Heart left ventricle (tissue), 16 donors: ENCODE measurements around the gene LY9. TPM values are rescaled to one million over a fixed set of nuclear protein-coding genes. Genes with fewer than 3 reads are reported as not detected.

Source experiments
- ATAC-seq, 4 donors: fragments of 200-7000 bp; cut with Tn5 transposase; one replicate each; pipeline ENCODE4 v1.9.1; 2020 to 2022; ENCODE audit warnings: moderate library complexity in 4 of 4, mild to moderate bottlenecking in 3 of 4, moderate number of reproducible peaks in 1 of 4
- DNase-seq, 5 donors: peaks; one replicate each; pipeline ENCODE4 v3.0.0-alpha.2; 2020
- H3K27ac ChIP-seq, 12 donors: fragments of 200-600 bp; sonication (generic) in 4 of 12; one replicate each; pipeline versions ENCODE4 v1.5.0 to v1.8.0; 2016 to 2022; ENCODE audit warnings: mild to moderate bottlenecking in 2 of 12
- H3K27me3 ChIP-seq, 9 donors: fragments of 200-600 bp; sonication (generic) in 2 of 9; one replicate each; pipeline versions ENCODE4 v1.5.1 to v1.8.0; 2016 to 2022; ENCODE audit warnings: mild to moderate bottlenecking in 3 of 9
- H3K36me3 ChIP-seq, 9 donors: fragments of 200-600 bp; sonication (generic) in 2 of 9; one replicate each; pipeline versions ENCODE4 v1.5.0 to v1.8.0; 2018 to 2022; ENCODE audit warnings: mild to moderate bottlenecking in 2 of 9
- H3K4me1 ChIP-seq, 12 donors: fragments of 200-600 bp; sonication (generic) in 4 of 12; one replicate each; pipeline versions ENCODE4 v1.5.0 to v1.8.0; 2016 to 2022; ENCODE audit warnings: mild to moderate bottlenecking in 3 of 12
- H3K4me3 ChIP-seq, 12 donors: fragments of 200-600 bp; sonication (generic) in 4 of 12; one replicate each; pipeline versions ENCODE4 v1.5.0 to v1.8.0; 2017 to 2022; ENCODE audit warnings: mild to moderate bottlenecking in 9 of 12, moderate library complexity in 4 of 12
- H3K9me3 ChIP-seq, 12 donors: fragments of 200-600 bp; sonication (generic) in 4 of 12; one replicate each; pipeline versions ENCODE4 v1.5.0 to v1.8.0; 2016 to 2022; ENCODE audit warnings: mild to moderate bottlenecking in 1 of 12
- POLR2A ChIP-seq, 2 donors: fragments of 450-650 bp; IDR thresholded peaks; one replicate each; pipeline ENCODE4 v1.6.1; 2017; ENCODE audit warnings: antibody characterized with exemption in 2 of 2, mild to moderate bottlenecking in 2 of 2, moderate library complexity in 2 of 2
- WGBS, 4 donors: extraction: QIAGEN DNeasy Blood & Tissue Kit in 2 of 4; methylation state at CpG; one replicate each; pipeline versions ENCODE4 v1.1.5 to v1.1.7; 2013 to 2018; 5-methylcytosine and 5-hydroxymethylcytosine counted together
- intact Hi-C, 10 donors: fragments of 100-400 bp; cut with DNase I; formaldehyde crosslinking; loops; one replicate each; pipeline versions ENCODE4 v1.11.1 to v1.14.2; 2022
- polyA plus RNA-seq, 2 donors: library from polyadenylated mRNA; stranded (reverse); fragments of 200-250 nt; gene quantifications; one replicate each; pipeline ENCODE4 v1.2.3, GENCODE V29; 2013
- total RNA-seq, 9 donors: library from RNA; depleted of rRNA in 2 of 9; stranded (reverse); fragments of >200 nt in 2 of 9; fragmentation: NEBNext Ultra II Directional in 3 of 9; extraction: Animal tissue kit (Norgen Biotek cat#: 25700) in 3 of 9; gene quantifications; one replicate each; pipeline versions ENCODE4 v1.1.0 to v1.2.4, GENCODE V29; 2016 to 2023
- TF ChIP-seq, protein P1 (sequence below), 12 donors: fragments of 200-600 bp; sonication (generic) in 4 of 12; IDR thresholded peaks; one replicate each; pipeline versions ENCODE4 v1.5.0 to v1.8.0; 2018 to 2022; ENCODE audit warnings: antibody characterized with exemption in 12 of 12, mild to moderate bottlenecking in 5 of 12
- donor health status: ischemic (EF 13 %, LVEDD 7.1; RV severe dilation, severe dysfunction).
- donor health status: healthy with polysubstance abuse.
- donor health status: DM: no; HTN: yes; CAD: no.
- donor health status: DM: no; HTN: no; CAD: no.
- donor health status: ischemic (EF 25% LVEDD 6.9; RV normal size, moderate dysfunction).
- donor health status: ischemic (EF 25% LVEDD 5.7; RV mildly dilated, moderate dysfunction).
- donor health status: healthy.
- donor health status: DM: yes; HTN: yes; CAD: no.
- donor health status: ischemic (EF 35%, LVEDD 5.7; RV mildly dilated, moderate dysfunction).
- donor health status: nonischemic (EF 11% LVEDD 7.7; RV severe dilation, severe dysfunction).
- donor health status: DM: yes; HTN: yes; CAD: no.
- donor health status: PGD.
- donor health status: ischemic (EF 29% LVEDD 5.4; RV normal size, mild dysfunction).
- donor health status: nonischemic (EF 23%, LVEDD 6.1; RV moderate dilation, normal function).

LY9 gene
- total and polyA plus RNA-seq, 11 donors = 0.06 to 2.5 (median 0.33) TPM; not detected in 5

- 86 to 95% (median 89%) methylated on average over 1 of the region's 1 CpG for WGBS, 4 donors
- no peak for TF ChIP-seq POLR2A (IDR thresholded peaks at IDR 0.05)
- TF ChIP-seq, protein P1, sequence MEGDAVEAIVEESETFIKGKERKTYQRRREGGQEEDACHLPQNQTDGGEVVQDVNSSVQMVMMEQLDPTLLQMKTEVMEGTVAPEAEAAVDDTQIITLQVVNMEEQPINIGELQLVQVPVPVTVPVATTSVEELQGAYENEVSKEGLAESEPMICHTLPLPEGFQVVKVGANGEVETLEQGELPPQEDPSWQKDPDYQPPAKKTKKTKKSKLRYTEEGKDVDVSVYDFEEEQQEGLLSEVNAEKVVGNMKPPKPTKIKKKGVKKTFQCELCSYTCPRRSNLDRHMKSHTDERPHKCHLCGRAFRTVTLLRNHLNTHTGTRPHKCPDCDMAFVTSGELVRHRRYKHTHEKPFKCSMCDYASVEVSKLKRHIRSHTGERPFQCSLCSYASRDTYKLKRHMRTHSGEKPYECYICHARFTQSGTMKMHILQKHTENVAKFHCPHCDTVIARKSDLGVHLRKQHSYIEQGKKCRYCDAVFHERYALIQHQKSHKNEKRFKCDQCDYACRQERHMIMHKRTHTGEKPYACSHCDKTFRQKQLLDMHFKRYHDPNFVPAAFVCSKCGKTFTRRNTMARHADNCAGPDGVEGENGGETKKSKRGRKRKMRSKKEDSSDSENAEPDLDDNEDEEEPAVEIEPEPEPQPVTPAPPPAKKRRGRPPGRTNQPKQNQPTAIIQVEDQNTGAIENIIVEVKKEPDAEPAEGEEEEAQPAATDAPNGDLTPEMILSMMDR (IDR thresholded peaks at IDR 0.05) = no peak
- Histone ChIP-seq H3K36me3 (peaks cover 0 to 4% (median 0%) of the 10 kb centered on the region in 9 donors), H3K9me3 (no peaks in the 10 kb centered on the region), H3K4me1 (peaks cover 0 to 29% (median 0%) of the 10 kb centered on the region in 12 donors), H3K27ac (no peak overlapping the region), H3K4me3 (no peak overlapping the region), H3K27me3 (peaks cover 0 to 18% (median 0%) of the 10 kb centered on the region in 9 donors)
- ATAC-seq (no peak), DNase-seq (no peak)
- intact Hi-C loops = no loop called here
These were observed 47.1 kb upstream of the LY9 start for GRCh38 chr1:160748878-160749269.

DNA sequence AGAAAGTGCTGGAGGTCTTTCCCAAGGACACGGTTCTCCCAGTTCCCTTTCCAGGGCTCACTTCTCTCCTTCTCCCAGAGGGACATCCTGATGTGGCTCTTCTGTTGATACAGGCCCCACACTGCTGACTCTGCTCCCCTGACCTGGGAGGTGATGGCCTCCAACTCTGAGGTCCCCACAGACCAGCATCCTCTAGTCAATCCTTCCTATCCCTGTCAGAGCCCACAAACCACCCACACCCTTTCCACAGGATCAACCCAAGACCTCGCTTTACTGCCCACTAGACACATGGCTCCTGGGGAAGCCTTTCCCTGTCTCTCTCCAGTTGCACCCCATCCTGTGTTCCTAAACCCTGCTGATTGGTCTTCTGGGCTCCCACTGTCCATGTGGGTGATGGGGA lies 45.4 kb upstream of the LY9 start:
- H3K4me1 ChIP-seq = peaks cover 0 to 16% (median 0%) of the 10 kb centered on the region in 12 donors
- ATAC-seq (no peak), DNase-seq (no peak)
- 79 to 94% (median 89%) methylated on average over 2 of the region's 2 CpGs for WGBS, 4 donors
- TF ChIP-seq POLR2A (IDR thresholded peaks at IDR 0.05) = no peak
- TF ChIP-seq, protein P1 (IDR thresholded peaks at IDR 0.05) = no peak
- H3K9me3 ChIP-seq = no peaks in the 10 kb centered on the region
- peaks cover 0 to 4% (median 0%) of the 10 kb centered on the region in 9 donors for H3K36me3 ChIP-seq
- no peak overlapping the region for H3K4me3 ChIP-seq
- peaks cover 0 to 18% (median 0%) of the 10 kb centered on the region in 9 donors for H3K27me3 ChIP-seq
- H3K27ac ChIP-seq = peak overlapping the region in 1 of 12 donors; percentile 4
- intact Hi-C loops = no loop called here

DNA sequence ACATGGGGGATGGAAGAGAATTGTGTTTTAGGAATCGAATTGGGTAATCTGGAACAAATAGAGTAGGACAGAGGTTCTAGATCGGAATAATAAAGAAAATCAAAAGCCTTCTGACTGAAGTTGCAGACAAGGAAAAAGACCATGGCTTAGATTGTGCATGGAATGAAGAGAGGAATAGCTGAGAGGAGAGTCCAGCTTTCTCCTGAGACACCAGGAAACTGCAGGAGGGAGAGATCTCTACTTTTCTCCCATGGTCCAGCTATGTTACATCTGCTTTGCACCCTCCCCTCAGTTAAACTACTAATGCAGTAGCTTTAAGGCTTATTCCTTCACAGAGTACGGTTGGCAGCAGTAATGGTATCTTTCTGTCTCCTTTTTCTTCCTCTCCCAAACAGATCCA lies 43.6 kb upstream of the LY9 start:
- Histone ChIP-seq H3K4me3 (no peak overlapping the region), H3K27me3 (peaks cover 0 to 18% (median 0%) of the 10 kb centered on the region in 9 donors), H3K4me1 (peaks cover 0 to 16% (median 0%) of the 10 kb centered on the region in 12 donors), H3K9me3 (no peaks in the 10 kb centered on the region), H3K27ac (no peak overlapping the region), H3K36me3 (peaks cover 0 to 4% (median 0%) of the 10 kb centered on the region in 9 donors)
- 70 to 80% (median 78%) methylated on average over 3 of the region's 3 CpGs for WGBS, 4 donors
- no peak for ATAC-seq
- DNase-seq = no peak
- intact Hi-C loops = no loop called here
- TF ChIP-seq POLR2A (IDR thresholded peaks at IDR 0.05) = no peak
- TF ChIP-seq, protein P1 (IDR thresholded peaks at IDR 0.05) = no peak

DNA sequence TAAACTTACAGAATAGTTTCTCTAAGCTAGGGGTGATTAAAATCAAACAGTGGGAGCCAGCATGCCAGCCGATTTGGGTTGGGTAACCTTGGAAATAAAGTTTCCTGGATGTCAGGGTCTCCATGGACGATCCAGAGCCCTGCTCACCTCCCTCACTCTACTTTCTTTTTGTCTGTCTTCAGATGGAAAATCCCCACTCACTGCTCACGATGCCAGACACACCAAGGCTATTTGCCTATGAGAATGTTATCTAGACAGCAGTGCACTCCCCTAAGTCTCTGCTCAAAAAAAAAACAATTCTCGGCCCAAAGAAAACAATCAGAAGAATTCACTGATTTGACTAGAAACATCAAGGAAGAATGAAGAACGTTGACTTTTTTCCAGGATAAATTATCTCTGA lies 43.0 kb upstream of the LY9 start:
- intact Hi-C loops = no loop called here
- Histone ChIP-seq H3K9me3 (no peaks in the 10 kb centered on the region), H3K27ac (no peak overlapping the region), H3K4me1 (peaks cover 0 to 16% (median 0%) of the 10 kb centered on the region in 12 donors), H3K27me3 (peaks cover 0 to 18% (median 0%) of the 10 kb centered on the region in 9 donors), H3K4me3 (no peak overlapping the region), H3K36me3 (peaks cover 0 to 4% (median 0%) of the 10 kb centered on the region in 9 donors)
- no peak for DNase-seq
- TF ChIP-seq, protein P1 (IDR thresholded peaks at IDR 0.05) = no peak
- no peak for TF ChIP-seq POLR2A (IDR thresholded peaks at IDR 0.05)
- WGBS, 4 donors = 36 to 43% (median 43%) methylated on average over 5 of the region's 5 CpGs
- no peak for ATAC-seq
